ENCODE measurements around the gene UBE3A. TPM values are rescaled to one million over a fixed set of nuclear protein-coding genes. Genes with fewer than 3 reads are reported as not detected.

UBE3A gene
- total and polyA plus RNA-seq, 10 of the 15 experiments (the other 5 are each of a cell fraction or from before 2014, with no cell fraction given) = 29.4 to 82.9 (median 58.7) TPM

DNA sequence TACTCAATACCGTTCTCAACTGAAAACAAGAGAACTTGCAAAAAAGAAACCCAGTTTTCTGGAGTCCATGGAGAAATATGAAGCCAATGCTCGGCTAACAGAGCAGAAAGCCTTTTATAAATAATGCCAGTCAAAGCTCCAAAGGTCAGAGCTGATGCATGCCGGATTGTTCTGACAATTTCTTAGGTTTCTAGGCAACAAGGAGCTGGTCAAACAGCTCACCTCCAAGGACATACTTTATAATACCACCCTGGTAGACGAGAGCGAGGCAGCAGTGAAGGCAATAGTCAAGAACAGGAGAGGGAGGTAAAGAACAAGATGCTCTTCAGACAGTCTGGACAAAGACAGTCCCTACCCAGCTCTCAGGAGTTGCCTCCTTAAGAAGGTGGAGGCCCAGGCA, 111.1 kb downstream of the UBE3A start:
- no peak overlapping the region for H3K9ac ChIP-seq (ENCODE audit: control insufficient read depth, insufficient read depth, low read length)
- BruUV-seq (replicated peaks) = no TSS peak
- H3K4me3 ChIP-seq = no peak overlapping the region
- H3K9me3 ChIP-seq (replicated peaks; ENCODE audit: control insufficient read depth, insufficient read depth, low read length) = no peaks in the 10 kb centered on the region; the same call in 2 of the 3 replicates
- no peak overlapping the region for H2AFZ ChIP-seq (ENCODE audit: control insufficient read depth, low read depth, low read length)
- intact Hi-C loops (cut with micrococcal nuclease; ENCODE audit: unreplicated experiment) = no loop called here
- 53% methylated on average over 5 of the region's 5 CpGs for WGBS (ENCODE audit: insufficient coverage, insufficient replicate concordance, low lambda C conversion rate, missing lambda C conversion rate)
- no peak overlapping the region for H3K27ac ChIP-seq (ENCODE audit: control insufficient read depth, insufficient read depth)
- H3K4me2 ChIP-seq (ENCODE audit: control insufficient read depth, insufficient read depth) = no peak overlapping the region
- H3K36me3 ChIP-seq (ENCODE audit: control insufficient read depth in 2 of 2, insufficient read depth in 2 of 2, low read length in 1 of 2) = no peaks in the 10 kb centered on the region
- SMC1A ChIA-PET (ENCODE audit: uncharacterized antibody, unreplicated experiment) = interaction anchor here (1.1 kb wide), 1 partner anchor 31 kb away, joined by 4 read pairs; no protein-coding TSS in a partner anchor
- in situ Hi-C loops (cut with MboI) = no loop called here
- H3K27me3 ChIP-seq (replicated peaks in 1 of 2; ENCODE audit: control insufficient read depth in 2 of 2, insufficient read depth in 2 of 2, low read length in 1 of 2) = no peaks in the 10 kb centered on the region
- no peak for DNase-seq (ENCODE audit: low read depth, low spot score)
- RAD21 ChIA-PET (ENCODE audit: unreplicated experiment) = no interaction called here
- no peaks in the 10 kb centered on the region for H4K20me1 ChIP-seq (ENCODE audit: control insufficient read depth, insufficient read depth)
- H3K79me2 ChIP-seq (ENCODE audit: control insufficient read depth, insufficient read depth, low read length) = no peaks in the 10 kb centered on the region
- CTCF ChIA-PET = no interaction called here
- no peak for FAIRE-seq
- H3K4me1 ChIP-seq (ENCODE audit: control insufficient read depth, insufficient read depth, low read length) = no peaks in the 10 kb centered on the region
- POLR2A ChIA-PET = no interaction called here
- ATAC-seq = no peak
- TF ChIP-seq, protein P1, sequence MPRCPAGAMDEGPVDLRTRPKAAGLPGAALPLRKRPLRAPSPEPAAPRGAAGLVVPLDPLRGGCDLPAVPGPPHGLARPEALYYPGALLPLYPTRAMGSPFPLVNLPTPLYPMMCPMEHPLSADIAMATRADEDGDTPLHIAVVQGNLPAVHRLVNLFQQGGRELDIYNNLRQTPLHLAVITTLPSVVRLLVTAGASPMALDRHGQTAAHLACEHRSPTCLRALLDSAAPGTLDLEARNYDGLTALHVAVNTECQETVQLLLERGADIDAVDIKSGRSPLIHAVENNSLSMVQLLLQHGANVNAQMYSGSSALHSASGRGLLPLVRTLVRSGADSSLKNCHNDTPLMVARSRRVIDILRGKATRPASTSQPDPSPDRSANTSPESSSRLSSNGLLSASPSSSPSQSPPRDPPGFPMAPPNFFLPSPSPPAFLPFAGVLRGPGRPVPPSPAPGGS (IDR thresholded peaks at IDR 0.05; ENCODE audit: borderline replicate concordance, insufficient read depth, low read depth, low read length, poor library complexity, severe bottlenecking) = no peak
- TF ChIP-seq CBX3 (IDR thresholded peaks at IDR 0.05; ENCODE audit: borderline replicate concordance, low read depth) (no peak), MLLT1 (IDR thresholded peaks at IDR 0.05) (no peak), LARP7 (IDR thresholded peaks at IDR 0.05) (no peak), RUNX3 (IDR thresholded peaks at IDR 0.05; ENCODE audit: low read length) (no peak), EGR1 (IDR thresholded peaks at IDR 0.05; ENCODE audit: borderline replicate concordance in 1 of 2, low read depth in 2 of 2, low read length in 2 of 2) (no peak), REST (IDR thresholded peaks at IDR 0.05; ENCODE audit: low read depth, low read length) (no peak), PBX3 (IDR thresholded peaks at IDR 0.05; ENCODE audit: insufficient replicate concordance, low read depth, low read length) (no peak), USF1 (IDR thresholded peaks at IDR 0.05; ENCODE audit: borderline replicate concordance, extremely low read length, insufficient read depth, low read depth, low read length) (no peak), BACH1 (IDR thresholded peaks at IDR 0.05; ENCODE audit: borderline replicate concordance) (no peak), TARDBP (IDR thresholded peaks at IDR 0.05; ENCODE audit: borderline replicate concordance) (no peak), FOXM1 (IDR thresholded peaks at IDR 0.05; ENCODE audit: low read depth, low read length) (no peak)

Data from GM12878 (cell line).